GM23338 (cell line): Measurements from ENCODE around the gene PAX2. TPM values are rescaled to one million over a fixed set of nuclear protein-coding genes. Genes with fewer than 3 reads are reported as not detected.

ENCODE experiments used
- ATAC-seq: fragments of 200-7000 bp; cut with Tn5 transposase; 3 replicates; pipeline ENCODE4 v1.9.1; 2020
- DNase-seq: peaks from one replicate; pipeline ENCODE4 v3.0.0-alpha.2; 2015; ENCODE audit warnings: low spot score
- H2AFZ ChIP-seq: fragments of 200-600 bp; sonication (generic); 2 replicates; pipeline ENCODE4 v1.8.0; 2016; ENCODE audit warnings: antibody characterized with exemption, mild to moderate bottlenecking, moderate library complexity
- H3F3A ChIP-seq: fragments of 200-600 bp; sonication (generic); replicated peaks from 2 replicates; pipeline ENCODE4 v1.8.0; 2017; ENCODE audit warnings: antibody characterized with exemption, mixed run types, low read depth
- H3K27ac ChIP-seq: fragments of 200-600 bp; sonication (generic); 2 replicates; pipeline ENCODE4 v1.6.1; 2016; ENCODE audit warnings: low read depth
- H3K27me3 ChIP-seq: fragments of 200-600 bp; sonication (generic); 2 replicates; pipeline ENCODE4 v1.8.0; 2016; ENCODE audit warnings: mild to moderate bottlenecking, mixed run types, moderate library complexity; ENCODE audit not compliant: insufficient read depth
- H3K36me3 ChIP-seq: fragments of 200-600 bp; sonication (generic); 2 replicates; pipeline ENCODE4 v1.8.0; 2016; ENCODE audit warnings: mild to moderate bottlenecking; ENCODE audit not compliant: insufficient read depth
- H3K4me1 ChIP-seq: fragments of 200-600 bp; sonication (generic); 2 replicates; pipeline ENCODE4 v1.8.0; 2016; ENCODE audit warnings: mild to moderate bottlenecking, moderate library complexity; ENCODE audit not compliant: insufficient read depth
- H3K4me2 ChIP-seq: fragments of 200-600 bp; sonication (generic); 2 replicates; pipeline ENCODE4 v1.7.1; 2017; ENCODE audit warnings: mixed run types
- H3K4me3 ChIP-seq: fragments of 200-600 bp; sonication (generic); 2 replicates; pipeline ENCODE4 v1.6.1; 2016; ENCODE audit warnings: mixed run types
- H3K79me2 ChIP-seq: fragments of 200-600 bp; sonication (generic); replicated peaks from 2 replicates; pipeline ENCODE4 v1.8.0; 2017; ENCODE audit warnings: mild to moderate bottlenecking; ENCODE audit not compliant: insufficient read depth
- H3K9me2 ChIP-seq: fragments of 200-600 bp; sonication (generic); 2 replicates; pipeline ENCODE4 v1.8.0; 2017; ENCODE audit not compliant: insufficient read depth
- H4K20me1 ChIP-seq: fragments of 200-600 bp; sonication (generic); replicated peaks from 2 replicates; pipeline ENCODE4 v1.8.0; 2017; ENCODE audit warnings: mild to moderate bottlenecking; ENCODE audit not compliant: insufficient read depth
- H3K27ac Mint-ChIP-seq: 2 replicates; pipeline ENCODE4 v1.8.0; 2020; ENCODE audit warnings: inconsistent platforms, mild to moderate bottlenecking, moderate library complexity, mixed read lengths
- H3K27me3 Mint-ChIP-seq: 3 replicates; pipeline ENCODE4 v1.8.0; 2022; ENCODE audit warnings: low read depth, mild to moderate bottlenecking, moderate library complexity, mixed read lengths, inconsistent platforms; ENCODE audit not compliant: insufficient read depth, poor library complexity
- H3K36me3 Mint-ChIP-seq: 3 replicates; pipeline ENCODE4 v1.8.0; 2021; ENCODE audit warnings: low read depth, mild to moderate bottlenecking, inconsistent platforms, moderate library complexity, mixed read lengths
- H3K4me1 Mint-ChIP-seq: 3 replicates; pipeline ENCODE4 v1.8.0; 2020; ENCODE audit warnings: mild to moderate bottlenecking, inconsistent platforms, mixed read lengths
- H3K4me3 Mint-ChIP-seq: 3 replicates; pipeline ENCODE4 v1.8.0; 2021; ENCODE audit warnings: moderate library complexity, mild to moderate bottlenecking, inconsistent platforms, mixed read lengths
- H3K9me3 Mint-ChIP-seq: 3 replicates; pipeline ENCODE4 v1.8.0; 2020; ENCODE audit warnings: moderate library complexity, mild to moderate bottlenecking, inconsistent platforms, mixed read lengths
- CREB1 ChIP-seq: fragments of 250-450 bp; sonication (Bioruptor Pico); IDR thresholded peaks from 2 replicates; pipeline ENCODE4 v1.5.0; 2020; ENCODE audit warnings: low read depth, mild to moderate bottlenecking, moderate library complexity
- ETS1 ChIP-seq: IDR thresholded peaks from 2 replicates; pipeline ENCODE4 v1.6.1; 2016; ENCODE audit warnings: antibody characterized with exemption
- EZH2 ChIP-seq: fragments of 200-600 bp; sonication (generic); IDR thresholded peaks from one replicate; pipeline ENCODE4 v1.8.0; 2017; ENCODE audit warnings: antibody characterized with exemption, mild to moderate bottlenecking, low read depth; ENCODE audit not compliant: unreplicated experiment
- EZH2phosphoT487 ChIP-seq: fragments of 200-600 bp; sonication (generic); IDR thresholded peaks from one replicate; pipeline ENCODE4 v1.8.1; 2018; ENCODE audit warnings: antibody characterized with exemption; ENCODE audit not compliant: unreplicated experiment
- NANOG ChIP-seq: IDR thresholded peaks from 2 replicates; pipeline ENCODE4 v1.6.1; 2016; ENCODE audit warnings: antibody characterized with exemption, borderline replicate concordance
- REST ChIP-seq: IDR thresholded peaks from one replicate; pipeline ENCODE4 v1.6.1; 2018; ENCODE audit warnings: antibody characterized with exemption; ENCODE audit not compliant: unreplicated experiment
- STAT1 ChIP-seq: IDR thresholded peaks from one replicate; pipeline ENCODE4 v1.6.1; 2016; ENCODE audit warnings: antibody characterized with exemption; ENCODE audit not compliant: unreplicated experiment
- ZNF114 ChIP-seq: fragments of 250-450 bp; sonication (Bioruptor Pico); IDR thresholded peaks from 2 replicates; pipeline ENCODE4 v1.5.0; 2020; ENCODE audit warnings: mild to moderate bottlenecking, moderate library complexity
- ZNF331 ChIP-seq: fragments of 250-450 bp; sonication (Bioruptor Pico); IDR thresholded peaks from 2 replicates; pipeline ENCODE4 v1.5.0; 2020; ENCODE audit warnings: low read depth, mild to moderate bottlenecking, moderate library complexity
- ZNF462 ChIP-seq: fragments of 250-450 bp; sonication (Bioruptor Pico); IDR thresholded peaks from 2 replicates; pipeline ENCODE4 v1.5.0; 2020; ENCODE audit warnings: mild to moderate bottlenecking, moderate library complexity
- polyA plus RNA-seq: library from polyadenylated mRNA; unstranded; fragments of >200 nt; fragmentation: Nextera tagmentation; extraction: Ambion mirVana; gene quantifications from 2 replicates; pipeline ENCODE4 v1.2.1, GENCODE V29; 2016
- total RNA-seq: library from RNA; depleted of rRNA; stranded (reverse); fragments of >200 nt; shearing (Covaris generic); gene quantifications from 2 replicates; pipeline ENCODE4 v1.2.3, GENCODE V29; 2014

The PAX2 gene
- total and polyA plus RNA-seq, 2 experiments from 2014 or later, result not detected

DNA sequence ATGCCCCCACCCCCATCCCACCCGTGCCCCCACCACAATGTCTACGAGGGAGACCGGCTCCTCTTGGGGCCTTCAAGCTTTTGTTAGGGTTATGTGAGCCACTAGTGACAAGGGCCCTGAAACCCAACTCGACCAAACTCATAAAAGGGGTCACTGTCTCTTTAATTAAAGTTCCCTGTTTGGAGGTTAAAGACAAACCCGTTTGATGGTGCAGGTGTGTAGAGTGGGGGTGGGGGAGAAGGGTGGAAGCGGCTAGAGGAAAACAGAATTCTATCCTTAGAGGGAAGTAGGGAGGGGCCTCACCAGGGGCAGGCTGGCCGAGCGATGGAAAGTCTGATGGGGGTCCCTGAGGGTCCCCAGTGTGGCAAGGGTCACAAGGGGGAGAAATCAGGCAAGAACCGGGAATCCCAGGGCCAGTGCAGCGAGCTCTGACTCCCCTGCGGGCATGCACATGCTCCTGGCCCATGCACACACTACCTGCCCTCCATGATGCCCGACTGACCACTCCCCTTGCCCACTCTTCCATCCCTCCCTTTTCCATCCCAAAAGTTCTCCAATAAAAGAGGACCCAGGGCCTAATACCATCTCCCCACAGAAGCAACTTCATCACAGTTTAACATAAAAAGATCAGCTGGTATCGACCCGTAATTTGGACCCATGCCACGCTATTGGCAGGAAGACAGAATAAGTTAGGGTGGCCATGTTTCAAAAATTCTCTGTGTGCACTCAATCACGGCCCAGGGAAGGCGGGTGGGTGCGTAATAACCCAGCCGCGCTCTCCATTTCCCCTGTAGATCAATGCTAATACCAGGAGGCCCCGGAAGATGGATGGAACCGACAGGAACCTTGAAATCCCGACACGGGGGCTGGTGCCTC, 131.4 kb downstream of the PAX2 start (continued):
- TF ChIP-seq REST, result no peak
- no peak for TF ChIP-seq ZNF331
- no peak for TF ChIP-seq ZNF114 (CRISPR knock-in tag)

GRCh38 chr10:100877461-100877850, 132.1 kb downstream of the PAX2 start:
- Histone ChIP-seq H3K4me1 (peaks cover 19% of the 10 kb centered on the region), H2AFZ (no peak overlapping the region; the same call in 1 of the 2 replicates), H3K9me2 (no peaks in the 10 kb centered on the region), H3K27ac (no peak overlapping the region), H3K79me2 (no peaks in the 10 kb centered on the region), H3K4me2 (no peak overlapping the region), H4K20me1 (0 out of 2 replicates have a peak, but pooled peaks cover 2% of the 10 kb centered on the region), H3F3A (no peaks in the 10 kb centered on the region), H3K27me3 (peaks cover 25% of the 10 kb centered on the region), H3K36me3 (no peaks in the 10 kb centered on the region), H3K4me3 (no peak overlapping the region)
- ATAC-seq, result no peak
- Mint-ChIP-seq H3K27me3 (peaks cover 22% of the 10 kb centered on the region), H3K4me3 (no peak overlapping the region), H3K36me3 (no peaks in the 10 kb centered on the region), H3K9me3 (no peaks in the 10 kb centered on the region), H3K27ac (no peak overlapping the region), H3K4me1 (peaks cover 51% of the 10 kb centered on the region)
- DNase-seq, result no peak
- TF ChIP-seq EZH2 (no peak), STAT1 (no peak), ZNF462 (CRISPR knock-in tag) (no peak), ETS1 (no peak), CREB1 (CRISPR knock-in tag) (no peak), NANOG (no peak), EZH2phosphoT487 (no peak)
